SK-N-SH (cell line): ENCODE measurements around the gene RAD51B. TPM values are rescaled to one million over a fixed set of nuclear protein-coding genes. Genes with fewer than 3 reads are reported as not detected.

ENCODE experiments used
- CTCF ChIA-PET: fragments of 300-600, 350-600 bp; formaldehyde crosslinking; extraction: SDS; loops from one replicate; lab custom pipeline; 2021; lab: Yijun Ruan, JAX
- POLR2A ChIA-PET: fragments of 350-600 bp; sonication (Branson Sonifier 250); formaldehyde crosslinking; extraction: SDS; loops from one replicate; lab custom pipeline; 2020; ENCODE audit warnings: antibody characterized with exemption, inconsistent platforms; lab: Yijun Ruan, JAX
- DNase-seq: peaks from one replicate; pipeline ENCODE4 v3.0.0; 2012
- H2AFZ ChIP-seq: fragments of 200-600 bp; sonication (generic); 2 replicates; pipeline ENCODE4 v1.8.1; 2016; ENCODE audit warnings: antibody characterized with exemption, mild to moderate bottlenecking, low read depth
- H3F3A ChIP-seq: fragments of 200-600 bp; sonication (generic); replicated peaks from 2 replicates; pipeline ENCODE3; 2016; ENCODE audit warnings: antibody characterized with exemption, mild to moderate bottlenecking; ENCODE audit not compliant: insufficient read depth
- H3K27ac ChIP-seq, 2 experiments: fragments of 200-500 bp in 1 of 2; fragments of 200-600 bp in 1 of 2; sonication (Bioruptor generic) in 1 of 2; sonication (generic), shearing (Covaris generic) in 1 of 2; 2 replicates each; pipeline versions ENCODE4 v1.5.1 to v1.6.1; 2014 to 2016; ENCODE audit warnings: low read depth in 2 of 2, inconsistent platforms in 1 of 2, low read length in 1 of 2, mild to moderate bottlenecking in 1 of 2, mixed read lengths in 1 of 2
- H3K27me3 ChIP-seq: fragments of 200-600 bp; sonication (generic), shearing (Covaris generic); 2 replicates; pipeline ENCODE4 v1.6.1; 2016; ENCODE audit warnings: mixed run types; ENCODE audit not compliant: insufficient read depth
- H3K36me3 ChIP-seq, 2 experiments: fragments of 200-500 bp in 1 of 2; fragments of 200-600 bp in 1 of 2; sonication (Bioruptor generic) in 1 of 2; sonication (generic) in 1 of 2; replicated peaks in 1 of 2; 2 replicates each; pipeline versions ENCODE3 to v1.5.1; 2014 to 2016; ENCODE audit warnings: low read length in 1 of 2, mild to moderate bottlenecking in 1 of 2; ENCODE audit not compliant: insufficient read depth in 2 of 2, control insufficient read depth in 1 of 2
- H3K4me1 ChIP-seq, 2 experiments: fragments of 200-500 bp in 1 of 2; fragments of 200-600 bp in 1 of 2; sonication (Bioruptor generic) in 1 of 2; sonication (generic), shearing (Covaris generic) in 1 of 2; 2 replicates each; pipeline versions ENCODE4 v1.5.1 to v1.6.1; 2014 to 2016; ENCODE audit warnings: low read depth in 1 of 2, low read length in 1 of 2, mixed run types in 1 of 2; ENCODE audit not compliant: insufficient read depth in 2 of 2, control insufficient read depth in 1 of 2
- H3K4me2 ChIP-seq: fragments of 200-600 bp; sonication (generic), shearing (Covaris generic); 2 replicates; pipeline ENCODE4 v1.6.1; 2017; ENCODE audit warnings: mixed run types
- H3K4me3 ChIP-seq, 2 experiments: fragments of 200-500 bp in 1 of 2; fragments of 200-600 bp in 1 of 2; sonication (Bioruptor generic) in 1 of 2; sonication (generic), shearing (Covaris generic) in 1 of 2; 2 replicates each; pipeline versions ENCODE4 v1.5.1 to v1.8.1; 2014 to 2016; ENCODE audit warnings: low read depth in 2 of 2, inconsistent platforms in 1 of 2, low read length in 1 of 2, mild to moderate bottlenecking in 1 of 2, mixed read lengths in 1 of 2, moderate library complexity in 1 of 2
- H3K79me2 ChIP-seq: fragments of 200-600 bp; sonication (generic); 2 replicates; pipeline ENCODE4 v1.8.1; 2017; ENCODE audit warnings: mild to moderate bottlenecking; ENCODE audit not compliant: insufficient read depth
- H3K9ac ChIP-seq: fragments of 200-600 bp; sonication (generic); 2 replicates; pipeline ENCODE4 v1.6.1; 2017; ENCODE audit warnings: mixed run types
- H3K9me2 ChIP-seq: fragments of 200-600 bp; sonication (generic); 2 replicates; pipeline ENCODE4 v1.6.1; 2017; ENCODE audit warnings: mixed run types
- H3K9me3 ChIP-seq: fragments of 200-600 bp; sonication (generic); 2 replicates; pipeline ENCODE4 v1.6.1; 2017; ENCODE audit warnings: mixed run types, mild to moderate bottlenecking, moderate library complexity
- H4K20me1 ChIP-seq: fragments of 200-600 bp; sonication (generic); 2 replicates; pipeline ENCODE4 v1.6.1; 2017; ENCODE audit warnings: mild to moderate bottlenecking, mixed run types; ENCODE audit not compliant: insufficient read depth
- EP300 ChIP-seq, 2 experiments: IDR thresholded peaks; 2 replicates each; pipeline versions ENCODE4 v1.4.0 to v1.6.1; 2012; ENCODE audit warnings: borderline replicate concordance in 1 of 2, low read depth in 1 of 2, low read length in 1 of 2
- EZH2phosphoT487 ChIP-seq: fragments of 200-600 bp; sonication (generic); IDR thresholded peaks from 2 replicates; pipeline ENCODE4 v1.6.1; 2017; ENCODE audit warnings: low read depth, mixed run types, mild to moderate bottlenecking, antibody characterized with exemption, moderate library complexity, borderline replicate concordance
- FOSL2 ChIP-seq: IDR thresholded peaks from 2 replicates; pipeline ENCODE4 v1.4.0; 2012; ENCODE audit warnings: low read depth, mild to moderate bottlenecking, moderate library complexity, borderline replicate concordance
- FOXM1 ChIP-seq: IDR thresholded peaks from 2 replicates; pipeline ENCODE4 v1.4.0; 2012; ENCODE audit warnings: low read depth, mild to moderate bottlenecking
- IRF3 ChIP-seq: fragments of 150-350 bp; IDR thresholded peaks from 2 replicates; pipeline ENCODE4 v1.6.1; 2016; ENCODE audit warnings: mild to moderate bottlenecking, low read depth, low read length
- JUND ChIP-seq: IDR thresholded peaks from 2 replicates; pipeline ENCODE4 v1.4.0; 2012
- MAX ChIP-seq: IDR thresholded peaks from 2 replicates; pipeline ENCODE4 v1.4.0; 2012; ENCODE audit warnings: low read depth
- MEF2A ChIP-seq: IDR thresholded peaks from 2 replicates; pipeline ENCODE4 v1.4.0; 2012; ENCODE audit warnings: low read depth, borderline replicate concordance
- NFIC ChIP-seq: IDR thresholded peaks from 2 replicates; pipeline ENCODE4 v1.4.0; 2012; ENCODE audit warnings: borderline replicate concordance
- NRF1 ChIP-seq: IDR thresholded peaks from 2 replicates; pipeline ENCODE4 v1.6.1; 2012; ENCODE audit warnings: low read depth, mild to moderate bottlenecking, low read length
- PBX3 ChIP-seq: IDR thresholded peaks from 2 replicates; pipeline ENCODE4; 2012
- POLR2AphosphoS5 ChIP-seq: IDR thresholded peaks from 2 replicates; pipeline ENCODE4 v1.6.1; 2012; ENCODE audit warnings: low read depth, low read length
- RCOR1 ChIP-seq: fragments of 150-350 bp; IDR thresholded peaks from 2 replicates; pipeline ENCODE4 v1.6.1; 2017; ENCODE audit warnings: antibody characterized with exemption, low read length
- RXRA ChIP-seq: IDR thresholded peaks from 2 replicates; pipeline ENCODE4 v1.4.0; 2012; ENCODE audit warnings: low read depth, mild to moderate bottlenecking, borderline replicate concordance
- SMC3 ChIP-seq: IDR thresholded peaks from 2 replicates; pipeline ENCODE4 v1.6.1; 2012; ENCODE audit warnings: low read depth, low read length, improper control_type of control experiment
- TCF12 ChIP-seq: IDR thresholded peaks from 2 replicates; pipeline ENCODE4 v1.4.0; 2012
- TEAD4 ChIP-seq: IDR thresholded peaks from 2 replicates; pipeline ENCODE4 v1.4.0; 2012; ENCODE audit warnings: mild to moderate bottlenecking, borderline replicate concordance; ENCODE audit not compliant: insufficient read depth
- USF1 ChIP-seq: IDR thresholded peaks from 2 replicates; pipeline ENCODE4 v1.4.0; 2012; ENCODE audit warnings: low read depth, borderline replicate concordance
- USF2 ChIP-seq: fragments of 150-350 bp; IDR thresholded peaks from 2 replicates; pipeline ENCODE4 v1.6.1; 2017; ENCODE audit warnings: antibody characterized with exemption, low read length, low read depth, borderline replicate concordance
- WGBS: methylation state at CpG from one replicate; pipeline ENCODE4 v1.1.6; 2017; ENCODE audit warnings: low lambda C conversion rate; 5-methylcytosine and 5-hydroxymethylcytosine counted together
- polyA plus RNA-seq, 3 experiments: library from polyadenylated mRNA; depleted of rRNA; stranded (reverse); fragments of >200 nt; gene quantifications; 2 replicates each; pipeline ENCODE4 v1.2.3, GENCODE V29; 2012

The RAD51B gene
- polyA plus RNA-seq, 1 of the 3 experiments (the other 2 are of a cell fraction) = 6.0 TPM

- ChIA-PET CTCF (no interaction called here), POLR2A (no interaction called here)
- Histone ChIP-seq H3F3A (peaks cover 8% of the 10 kb centered on the region), H3K9ac (peak overlapping the region; percentile 65; the same call in 1 of the 2 replicates), H4K20me1 (no peaks in the 10 kb centered on the region), H3K4me3 (no peak overlapping the region), H3K9me2 (no peaks in the 10 kb centered on the region), H2AFZ (no peak overlapping the region), H3K36me3 (no peaks in the 10 kb centered on the region), H3K27ac (peak overlapping the region; percentile 70 to 82; a peak in 3 of 4 replicates), H3K27me3 (no peaks in the 10 kb centered on the region), H3K9me3 (no peaks in the 10 kb centered on the region), H3K4me1 (peaks cover 0 to 13% of the 10 kb centered on the region in 2 experiments; a peak in 1 of 4 replicates), H3K79me2 (no peaks in the 10 kb centered on the region), H3K4me2 (peak overlapping the region; percentile 56)
- no peak for DNase-seq
- no peak for TF ChIP-seq MEF2A
- WGBS = 96% methylated on average over 1 of the region's 1 CpG
Measured at GRCh38 chr14:67999290-67999689, 179.7 kb downstream of the RAD51B start.

GRCh38 chr14:67999705-68000384 is 180.3 kb downstream of the RAD51B start:
- peak overlapping the region in 1 of 2 experiments; percentile 30; a peak in 2 of 4 replicates for H3K4me3 ChIP-seq
- no peak for DNase-seq
- H3K79me2 ChIP-seq = no peaks in the 10 kb centered on the region
- TF ChIP-seq TCF12 (peak; percentile 67), POLR2AphosphoS5 (peak; percentile 44; the same call in 1 of the 2 replicates), USF1 (no peak; the same call in 1 of the 2 replicates), USF2 (no peak), JUND (peak; percentile 59; the same call in 1 of the 2 replicates), MAX (no peak), RXRA (0 out of 2 replicates have a peak, but pooled peaks have one; percentile 28), MEF2A (peak; percentile 59; the same call in 1 of the 2 replicates), FOXM1 (no peak), RCOR1 (no peak), TEAD4 (peak; percentile 81), PBX3 (0 out of 2 replicates have a peak, but pooled peaks have one; percentile 41), EP300 (IDR thresholded peaks at IDR 0.05; ENCODE audit: borderline replicate concordance in 1 of 2, low read depth in 1 of 2, low read length in 1 of 2) (peak in 1 of 2 experiments; percentile 76; a peak in 2 of 4 replicates), FOSL2 (peak; percentile 40; the same call in 1 of the 2 replicates), NRF1 (no peak), EZH2phosphoT487 (no peak), SMC3 (no peak), IRF3 (no peak), NFIC (peak; percentile 39; the same call in 1 of the 2 replicates)
- TF ChIP-seq, all 33 proteins: peak for 10
- Histone ChIP-seq H3K4me1 (peaks cover 0 to 13% of the 10 kb centered on the region in 2 experiments; a peak in 1 of 4 replicates), H3K9ac (peak overlapping the region; percentile 65), H3K9me2 (no peaks in the 10 kb centered on the region), H3K4me2 (peak overlapping the region; percentile 56), H3K9me3 (no peaks in the 10 kb centered on the region), H3K36me3 (no peaks in the 10 kb centered on the region), H4K20me1 (no peaks in the 10 kb centered on the region), H3K27ac (peak overlapping the region; percentile 70 to 82; a peak in 3 of 4 replicates), H3F3A (peaks cover 8% of the 10 kb centered on the region), H3K27me3 (no peaks in the 10 kb centered on the region), H2AFZ (peak overlapping the region; percentile 77)
- ChIA-PET POLR2A (no interaction called here), CTCF (no interaction called here)
- 37% methylated on average over 5 of the region's 5 CpGs for WGBS
